Fibroblast of skin of scalp (primary cell): ENCODE results near the gene IL36G. TPM values are rescaled to one million over a fixed set of nuclear protein-coding genes. Genes with fewer than 3 reads are reported as not detected.
"Not testable (repeated sequence)": the region's sequence is repeated elsewhere in the genome, so short reads cannot be mapped to it uniquely, and the experiment has no call there.

Experiments used
- DNase-seq: peaks from one replicate; pipeline ENCODE4 v3.0.0-alpha.2; 2013
- polyA plus RNA-seq, 2 experiments: library from polyadenylated mRNA; unstranded; fragments of 120-200 nt; gene quantifications; one replicate each; pipeline ENCODE4 v1.2.1, GENCODE V29; 2013; ENCODE audit not compliant: insufficient read length in 2 of 2

Gene IL36G
- not detected for polyA plus RNA-seq (2013, experiment 1 of 2; ENCODE audit: insufficient read length)
- not detected for polyA plus RNA-seq (2013, experiment 2 of 2; ENCODE audit: insufficient read length)

DNA sequence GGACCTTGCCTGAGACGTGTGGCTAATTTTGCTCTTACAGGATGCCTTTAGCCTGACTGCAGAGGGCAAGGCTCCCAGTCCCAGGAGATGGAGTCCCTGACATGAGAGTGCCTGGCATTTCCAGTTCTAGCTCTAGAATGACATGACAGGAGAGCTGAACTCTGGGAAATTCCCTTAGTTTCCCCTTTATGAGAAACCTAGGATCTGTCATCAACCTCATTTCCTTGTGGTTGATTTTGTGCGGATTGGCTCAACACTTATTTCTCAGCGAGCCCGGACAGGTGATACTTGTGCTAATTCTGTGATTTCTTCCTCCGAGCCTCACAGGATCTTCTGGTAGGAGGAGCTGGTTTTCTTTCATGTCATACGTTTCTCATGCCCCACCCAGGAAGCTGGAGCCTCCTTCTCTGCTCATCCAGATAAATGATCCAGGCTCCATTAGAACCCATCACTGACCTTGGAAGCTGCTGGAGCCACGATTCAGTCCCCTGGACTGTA is at the start of gene IL36G:
Gene IL36G (plus strand): TSS at position 448 of the 498 bp plus-strand sequence. CDS start 633 bp downstream, outside the sequence.
- no peak for DNase-seq

DNA sequence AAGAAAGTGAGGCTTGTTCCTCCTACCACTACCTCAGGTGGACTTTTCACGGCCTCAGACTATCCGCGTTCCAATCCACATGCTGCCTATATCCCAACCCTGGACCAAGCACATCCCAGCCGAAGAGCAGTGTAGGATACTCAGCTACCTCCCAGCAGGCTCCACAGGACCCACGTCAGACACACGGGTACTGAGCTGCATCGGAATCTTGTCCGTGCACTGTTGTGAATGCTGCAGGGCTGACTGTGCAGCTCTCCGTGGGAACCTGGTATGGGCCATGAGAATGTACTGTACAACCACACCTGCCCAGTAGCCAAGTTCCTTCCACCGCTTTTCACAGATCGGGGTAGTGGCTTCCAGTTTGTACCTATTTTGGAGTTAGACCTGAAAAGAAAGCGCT is 44.5 kb upstream of the IL36G start:
- no peak for DNase-seq

DNA sequence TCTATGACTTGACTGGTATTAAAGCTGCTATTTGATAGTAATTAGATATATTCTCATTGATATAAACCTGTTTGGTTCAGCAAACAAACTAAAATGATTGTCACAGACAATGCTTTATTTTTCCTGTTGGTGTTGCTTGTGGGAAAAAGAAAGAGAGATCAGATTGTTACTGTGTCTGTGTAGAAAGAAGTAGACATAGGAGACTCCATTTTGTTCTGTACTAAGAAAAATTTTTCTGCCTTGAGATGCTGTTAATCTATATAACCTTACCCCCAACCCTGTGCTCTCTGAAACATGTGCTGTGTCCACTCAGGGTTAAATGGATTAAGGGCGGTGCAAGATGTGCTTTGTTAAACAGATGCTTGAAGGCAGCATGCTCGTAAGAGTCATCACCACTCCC is 43.7 kb upstream of the IL36G start:
- DNase-seq = not testable (repeated sequence)

DNA sequence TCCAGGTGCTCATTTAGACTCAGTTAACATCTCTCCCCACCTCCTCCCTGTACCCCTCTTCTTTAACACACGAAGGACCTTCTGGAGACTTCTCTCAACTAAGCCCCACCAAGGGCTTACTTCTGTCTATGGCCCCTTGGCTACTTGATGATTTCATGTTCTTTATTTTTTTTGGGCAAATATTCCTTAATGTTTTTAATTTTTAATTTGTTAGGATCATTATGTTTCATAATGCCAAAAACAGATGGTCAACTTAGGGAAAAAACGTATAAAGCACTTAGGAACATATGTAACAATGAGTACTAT is 40.9 kb upstream of the IL36G start:
- no peak for DNase-seq

DNA sequence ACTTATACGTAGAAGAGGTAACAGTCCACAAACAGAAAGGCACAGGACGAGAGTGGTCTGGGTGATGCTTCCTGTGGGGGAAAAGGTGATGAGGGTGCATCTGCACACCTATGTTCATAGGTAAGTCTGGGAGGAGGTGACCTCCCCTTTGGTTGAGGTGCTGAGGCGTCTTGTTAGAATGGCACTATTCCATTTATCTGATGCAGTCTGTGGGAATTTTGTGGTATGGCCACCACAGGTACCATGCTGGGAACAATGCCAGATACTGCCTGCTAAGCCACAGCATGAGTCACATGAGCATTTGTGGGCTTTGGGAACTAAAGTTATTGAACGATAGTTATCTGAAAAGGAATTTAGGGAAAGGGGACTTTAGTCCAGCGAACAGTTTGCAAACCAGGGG is 38.9 kb upstream of the IL36G start:
- DNase-seq = peak; percentile 53

DNA sequence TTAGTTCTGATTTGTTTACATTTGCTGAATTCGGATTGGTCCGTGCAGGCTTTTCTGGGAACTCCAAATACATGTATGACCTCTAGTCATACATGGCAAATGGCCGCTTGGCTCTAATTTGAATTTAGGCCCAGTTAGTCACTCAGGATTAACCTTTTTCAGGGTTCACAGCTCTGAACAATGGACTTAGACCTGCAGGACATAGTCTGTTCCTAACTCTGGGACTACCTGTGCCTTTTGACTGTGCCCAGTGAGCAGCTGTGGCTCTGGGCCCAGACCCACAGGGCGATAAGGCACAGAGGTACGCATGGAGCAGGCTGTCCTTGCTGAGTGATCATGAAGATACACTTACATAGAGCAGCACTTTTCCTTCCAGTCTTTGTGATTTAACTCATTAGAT is 38.4 kb upstream of the IL36G start:
- DNase-seq = no peak

DNA sequence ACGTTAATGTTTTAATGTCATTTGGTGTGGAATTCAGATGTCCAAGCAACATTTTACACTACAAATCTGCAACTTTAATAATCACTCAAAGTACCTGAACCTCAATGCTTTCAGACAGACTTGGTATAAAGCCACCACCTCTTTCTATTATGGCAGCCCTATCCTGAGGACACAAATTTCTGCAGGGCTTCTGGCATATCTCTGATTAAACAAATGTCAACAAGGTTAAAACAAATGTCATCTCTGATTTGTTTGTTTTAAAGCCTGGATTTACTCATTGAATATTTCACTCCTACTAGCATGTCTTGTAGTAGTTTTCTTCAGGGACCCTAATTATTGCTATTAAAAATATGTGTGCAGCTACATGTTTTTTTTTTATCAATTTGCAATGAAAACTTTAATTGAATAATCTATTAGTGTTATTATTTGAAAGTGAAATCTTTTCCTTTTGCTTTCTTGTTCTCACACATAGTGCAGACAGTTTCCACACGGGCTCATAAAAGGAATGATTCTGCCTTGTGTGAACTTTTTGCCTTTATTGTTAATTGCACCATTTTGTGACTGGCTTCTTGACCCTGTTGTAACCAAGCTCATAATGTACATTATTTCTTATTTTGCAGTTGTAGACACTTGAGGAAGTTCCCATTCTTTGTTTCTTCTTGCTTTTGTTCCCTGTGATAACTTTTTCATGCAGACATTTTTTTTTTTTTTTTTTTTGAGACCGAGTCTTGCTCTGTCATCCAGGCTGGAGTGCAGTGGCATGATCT is 36.8 kb upstream of the IL36G start:
- DNase-seq = no peak

DNA sequence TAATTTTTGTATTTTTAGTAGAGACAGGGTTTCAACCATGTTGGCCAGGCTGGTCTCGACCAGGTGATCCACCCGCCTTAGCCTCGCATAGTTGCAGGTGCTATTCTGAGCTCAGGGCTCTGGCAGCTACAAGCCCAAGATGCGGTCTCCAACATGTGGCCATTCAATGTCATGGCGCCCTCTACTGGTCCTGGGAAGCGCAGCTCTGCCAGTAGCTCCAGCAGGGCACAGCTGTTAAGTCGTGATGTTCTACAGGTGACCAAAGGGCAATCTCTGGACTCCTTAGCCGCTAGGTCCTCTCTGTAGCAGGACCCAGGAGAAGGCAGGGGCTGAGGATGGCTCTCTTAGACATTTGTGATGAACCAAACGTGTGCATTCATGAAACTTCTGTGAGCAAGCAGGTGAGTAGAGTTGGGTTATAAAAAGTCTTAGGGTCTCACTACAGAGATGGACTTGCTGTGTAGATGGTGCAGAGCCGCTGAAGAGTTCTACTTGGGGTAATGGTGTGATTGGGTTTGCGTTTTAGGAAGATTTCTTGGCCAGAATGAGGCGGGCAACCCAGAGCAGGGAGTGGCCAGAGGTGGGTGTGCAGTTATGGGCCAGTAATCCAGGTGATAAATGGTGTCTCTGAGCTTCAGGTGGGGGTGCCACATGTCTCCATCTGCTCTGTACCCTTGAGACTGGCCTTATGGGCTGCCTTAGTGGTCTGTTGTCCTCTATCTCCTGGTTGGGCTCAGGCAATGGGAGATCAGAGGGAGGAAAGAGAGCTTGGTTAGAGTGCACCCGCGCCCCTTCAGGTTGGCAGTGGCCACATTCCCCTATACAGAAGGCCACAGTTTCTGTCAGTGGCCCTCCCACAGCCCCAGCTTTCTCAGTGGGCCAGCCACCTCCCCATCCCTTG is 35.8 kb upstream of the IL36G start:
- peak; percentile 73 for DNase-seq

DNA sequence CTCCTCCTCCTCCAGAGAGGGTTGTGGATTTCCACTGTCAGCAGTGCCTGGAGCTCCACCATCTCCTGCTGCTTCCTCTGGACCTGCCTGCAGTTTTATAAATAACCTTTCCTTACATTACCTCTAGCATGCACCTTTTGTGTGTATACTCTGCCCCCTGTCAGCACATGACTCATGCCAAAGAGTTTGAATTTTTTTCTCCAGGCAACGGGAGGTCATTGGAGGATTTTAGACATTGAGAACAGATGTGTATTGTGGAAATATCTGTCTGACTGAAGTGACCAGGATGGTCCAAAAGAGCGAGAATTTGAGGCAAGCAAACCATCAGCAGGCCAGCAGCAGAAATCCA is 35.2 kb upstream of the IL36G start:
- DNase-seq = no peak

DNA sequence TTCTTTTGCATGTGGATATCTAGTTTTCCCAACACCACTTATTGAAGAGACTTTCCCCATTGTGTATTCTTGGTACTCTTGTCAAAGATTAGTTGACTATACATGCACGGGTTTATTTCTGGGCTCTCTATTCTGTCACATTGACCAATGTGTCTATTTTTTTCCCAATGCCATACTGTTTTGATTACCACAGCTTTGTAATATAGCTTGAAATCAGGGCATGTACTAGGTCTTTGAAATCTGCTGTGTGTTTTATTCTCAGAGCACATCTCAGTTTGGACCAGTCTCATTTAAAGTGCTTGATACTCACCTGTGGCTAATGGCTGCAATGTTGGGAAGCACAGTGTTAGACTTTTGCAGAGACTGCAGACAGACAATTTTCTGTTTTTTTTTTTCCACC is 32.8 kb upstream of the IL36G start:
- DNase-seq = no peak

DNA sequence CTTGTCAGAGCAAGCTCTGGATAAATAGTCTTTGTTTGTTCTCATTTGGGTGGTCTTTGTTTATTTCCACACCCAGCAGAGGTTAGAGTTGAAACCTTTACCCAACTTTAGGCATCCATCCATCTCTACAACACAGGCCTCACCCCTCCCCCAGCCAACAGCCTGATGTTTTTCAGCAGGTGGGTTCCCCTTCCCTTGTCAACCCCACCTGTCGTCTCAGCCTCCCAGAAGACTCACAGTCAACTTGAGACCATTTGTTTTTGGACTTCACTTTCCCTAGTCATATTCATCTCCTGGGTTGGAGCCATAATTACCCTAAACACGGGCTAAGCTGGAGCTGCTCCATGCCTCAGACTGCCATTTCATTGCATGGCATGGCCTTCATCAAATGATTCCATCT is 31.7 kb upstream of the IL36G start:
- no peak for DNase-seq

DNA sequence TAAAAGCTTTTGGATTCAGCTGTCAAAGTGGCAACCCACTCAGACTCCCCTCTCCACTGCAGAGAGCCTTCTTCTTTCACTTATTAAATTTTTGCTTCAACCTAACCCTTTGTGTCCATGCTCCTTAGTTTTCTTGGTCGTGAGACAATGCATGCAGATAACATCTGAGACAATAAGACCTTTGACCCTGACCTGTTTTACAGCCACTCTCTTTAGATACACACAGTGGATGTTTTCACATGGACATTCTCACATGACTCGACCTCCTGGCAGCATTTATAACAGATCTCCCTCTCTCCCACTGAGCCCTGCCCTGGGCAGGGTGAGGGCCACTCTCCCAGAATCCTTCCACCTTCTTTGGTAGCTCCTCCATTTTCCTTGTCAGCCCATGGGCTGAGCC is 30.4 kb upstream of the IL36G start:
- DNase-seq = no peak

DNA sequence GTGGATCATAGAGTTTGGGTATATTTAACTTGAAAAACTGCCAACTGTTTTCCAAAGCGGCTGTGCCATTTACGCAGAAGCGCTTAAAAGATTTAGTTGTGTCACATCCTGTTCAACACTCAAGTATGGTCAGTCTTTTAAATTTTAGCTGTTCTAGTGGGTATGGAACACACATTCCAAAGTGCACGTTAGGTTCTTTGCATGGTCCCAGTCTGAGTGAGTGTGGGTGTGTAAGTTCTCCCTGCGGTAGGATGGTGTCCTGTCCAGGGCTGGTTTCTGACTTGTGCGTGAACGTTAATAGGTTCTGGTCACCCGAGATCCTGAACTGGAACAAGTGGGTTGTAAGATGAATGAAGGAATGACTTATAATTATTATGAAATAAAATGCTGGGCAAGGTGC is 28.4 kb upstream of the IL36G start:
- no peak for DNase-seq

DNA sequence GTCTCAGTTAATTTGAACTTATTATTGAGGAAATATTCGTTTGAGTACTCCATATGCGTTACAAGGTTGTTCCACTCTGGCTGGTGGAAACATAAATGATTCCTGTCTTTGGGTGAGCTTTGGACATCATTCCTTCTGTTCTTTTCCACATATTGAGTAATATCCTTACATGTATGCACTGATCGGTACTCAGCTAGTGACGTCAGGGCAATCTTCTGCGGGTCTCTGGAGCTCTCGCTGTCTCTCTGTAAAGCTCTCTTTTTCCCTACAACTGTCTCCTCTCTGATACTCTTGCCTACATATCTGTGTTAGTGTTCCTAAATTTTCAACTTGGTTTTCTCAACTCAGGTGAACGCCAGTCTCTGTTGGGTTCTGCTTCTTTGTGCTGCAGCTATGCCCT is 23.4 kb upstream of the IL36G start:
- DNase-seq = no peak

DNA sequence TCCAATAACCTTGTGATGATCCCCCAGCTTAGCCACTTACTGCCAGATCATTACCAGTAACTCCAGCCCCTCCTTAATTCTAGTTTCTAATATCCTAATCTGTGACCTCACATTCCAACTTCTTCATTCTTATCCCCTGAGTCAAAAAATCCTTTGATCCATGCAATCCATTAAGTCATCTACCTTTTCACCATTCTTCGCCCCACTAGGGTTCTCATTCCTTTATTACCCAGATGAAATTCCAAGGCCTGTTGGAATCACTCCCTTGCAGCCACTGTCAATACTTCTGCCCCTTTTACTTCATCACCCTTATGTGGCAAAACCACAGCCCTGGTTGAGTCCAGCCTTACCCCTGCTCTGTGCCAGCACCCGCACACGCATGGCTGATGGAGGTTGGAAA is 20.3 kb upstream of the IL36G start:
- no peak for DNase-seq

DNA sequence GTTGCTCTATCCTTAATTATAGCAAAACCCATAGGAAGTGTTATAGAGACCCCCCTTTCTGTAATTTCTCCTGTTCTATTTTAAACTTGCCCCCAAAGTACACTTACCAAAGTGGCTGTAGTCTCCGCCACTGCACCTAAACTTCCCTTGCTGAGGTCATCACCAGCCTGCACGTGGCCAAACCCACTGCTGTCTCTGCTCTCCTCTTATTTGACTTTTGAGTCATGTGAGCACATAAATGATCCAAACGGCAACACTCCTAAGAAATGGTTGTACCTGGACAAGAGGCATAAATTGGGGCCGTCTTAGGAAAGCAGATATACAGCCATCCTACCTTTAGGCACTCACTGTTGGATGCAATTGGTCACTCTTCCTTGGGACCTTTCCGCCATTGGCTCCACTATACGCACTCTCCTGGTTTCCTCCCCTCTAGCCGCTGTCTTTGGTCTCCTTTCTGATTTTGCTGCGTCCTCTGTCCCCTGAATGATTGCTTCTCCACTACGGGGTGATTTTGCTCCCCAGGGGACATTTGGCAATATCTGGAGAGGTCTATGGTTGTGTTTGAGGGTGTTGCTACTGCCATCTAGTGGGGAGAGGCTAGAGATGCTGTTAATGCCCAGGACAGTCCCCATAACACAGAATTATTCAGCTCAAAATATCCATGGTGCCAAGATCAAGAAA is 19.2 kb upstream of the IL36G start:
- peak; percentile 72 for DNase-seq

DNA sequence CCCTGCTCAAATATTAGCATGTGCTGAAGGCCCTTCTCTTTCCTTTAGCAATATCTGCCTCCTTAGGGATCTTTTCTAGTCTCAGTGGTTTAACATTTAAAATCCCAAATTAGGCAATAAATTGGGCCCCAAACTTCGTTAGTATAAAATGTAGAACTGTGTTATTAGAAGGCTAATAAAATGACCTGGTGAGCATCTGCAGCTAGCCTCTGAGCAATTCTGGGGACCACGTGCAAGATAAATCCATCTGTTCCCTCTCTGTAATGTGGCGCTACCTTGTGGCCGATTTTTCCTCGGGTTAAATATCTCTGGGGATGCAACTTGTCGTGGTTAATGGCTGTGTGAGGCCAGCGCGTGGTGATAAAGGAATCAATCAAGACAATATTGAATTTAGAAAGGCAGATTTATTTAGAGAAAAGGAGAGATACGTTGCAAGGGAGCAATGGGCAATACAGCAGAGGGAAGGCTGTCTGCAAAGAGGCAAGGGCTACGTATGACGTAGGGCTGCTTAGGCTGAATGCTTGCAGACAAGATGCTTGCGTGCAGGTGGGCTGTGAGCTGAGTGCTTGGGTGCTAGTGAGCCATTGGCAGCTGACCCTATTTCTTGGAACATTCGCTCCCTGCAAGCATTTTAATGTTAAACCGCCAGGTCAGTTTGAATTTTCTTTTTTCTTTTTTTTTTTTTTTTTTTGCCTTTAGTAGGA is 18.5 kb upstream of the IL36G start:
- DNase-seq = no peak

DNA sequence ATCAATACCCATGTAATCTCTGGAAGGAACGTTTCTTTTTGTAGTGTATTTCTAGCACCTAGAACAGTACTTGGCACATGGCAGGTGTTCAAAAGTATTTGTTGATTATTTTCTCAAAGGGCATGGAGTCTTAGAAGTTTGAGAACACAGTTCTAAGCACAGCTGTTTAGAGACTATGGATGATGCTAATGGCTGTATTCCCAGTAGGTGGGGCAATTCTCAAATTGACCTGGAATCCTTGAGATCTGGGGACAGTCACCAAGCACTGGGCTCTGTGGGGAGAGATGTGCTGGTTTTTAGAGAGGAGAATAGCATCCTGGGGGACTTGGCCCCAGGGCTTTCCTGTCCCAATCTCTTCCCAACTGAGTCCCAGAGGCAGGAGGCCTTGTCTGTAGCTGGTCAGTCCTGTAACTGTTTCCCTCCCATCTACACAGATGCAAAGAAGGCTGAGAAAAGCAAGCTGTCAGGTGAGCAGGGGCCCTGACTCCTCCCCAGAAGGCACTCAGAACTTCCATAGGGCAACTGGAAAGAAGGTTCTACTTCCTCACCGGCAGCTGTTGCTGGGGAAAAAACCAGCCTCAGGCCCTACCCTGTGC is 17.5 kb upstream of the IL36G start:
- no peak for DNase-seq

DNA sequence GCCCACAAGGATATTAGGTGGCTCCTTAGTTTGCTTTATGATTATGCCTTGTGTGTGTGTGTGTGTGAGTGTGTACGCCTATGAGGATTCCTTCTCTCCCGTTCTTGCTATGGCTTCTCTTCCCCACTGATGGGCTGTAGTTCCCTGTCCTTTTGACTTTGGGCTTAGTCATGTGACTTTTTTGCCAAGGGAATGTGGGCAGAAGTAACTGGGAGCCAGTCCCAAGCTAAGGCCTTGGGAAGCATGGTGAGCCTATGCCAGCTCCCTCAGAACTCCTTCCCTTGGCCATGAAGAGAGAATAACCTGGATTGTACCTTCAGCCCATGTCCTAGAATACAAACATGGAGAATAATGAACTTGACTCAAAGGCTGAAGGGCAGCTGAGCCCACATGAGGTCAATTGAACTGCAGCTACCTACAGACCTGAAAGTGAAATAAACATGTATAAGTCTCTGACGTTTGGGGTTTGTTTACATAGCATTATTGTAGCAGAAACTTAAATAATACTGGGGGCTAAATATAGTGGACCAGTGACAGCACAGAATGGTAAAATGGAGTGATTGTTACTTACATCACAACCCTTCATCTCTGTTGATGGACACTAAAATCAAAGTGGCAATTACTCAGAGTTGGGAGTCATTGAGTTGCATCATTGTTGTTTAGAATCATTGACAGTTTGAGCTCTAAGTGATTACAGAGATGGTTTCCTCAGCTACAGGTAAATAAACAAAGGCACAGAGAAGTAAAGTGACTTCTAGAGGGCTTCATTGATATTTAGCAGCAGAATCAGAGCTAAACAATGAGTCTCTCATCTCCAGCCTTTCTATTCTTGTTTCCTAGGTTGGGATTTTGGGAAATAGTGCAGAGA is 15.3 kb upstream of the IL36G start:
- no peak for DNase-seq

DNA sequence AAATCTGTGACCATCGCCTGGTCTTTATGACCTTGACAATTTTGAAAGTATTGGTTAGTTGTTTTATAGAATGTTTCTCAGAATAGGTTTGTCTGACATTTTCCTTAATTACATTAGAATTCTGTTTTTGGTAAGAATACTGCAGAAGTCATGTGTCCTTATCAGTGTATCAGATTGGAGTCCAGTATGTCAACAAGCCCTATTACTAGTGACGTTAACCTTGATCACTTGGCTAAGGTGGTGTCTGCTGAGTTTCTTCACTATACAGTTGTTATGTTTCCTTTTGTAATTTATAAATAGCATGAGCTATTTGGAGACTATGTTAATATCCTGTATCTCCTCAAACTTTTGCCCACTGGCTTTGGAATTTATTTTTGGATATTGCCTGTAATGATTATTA is 10.8 kb upstream of the IL36G start:
- no peak for DNase-seq

DNA sequence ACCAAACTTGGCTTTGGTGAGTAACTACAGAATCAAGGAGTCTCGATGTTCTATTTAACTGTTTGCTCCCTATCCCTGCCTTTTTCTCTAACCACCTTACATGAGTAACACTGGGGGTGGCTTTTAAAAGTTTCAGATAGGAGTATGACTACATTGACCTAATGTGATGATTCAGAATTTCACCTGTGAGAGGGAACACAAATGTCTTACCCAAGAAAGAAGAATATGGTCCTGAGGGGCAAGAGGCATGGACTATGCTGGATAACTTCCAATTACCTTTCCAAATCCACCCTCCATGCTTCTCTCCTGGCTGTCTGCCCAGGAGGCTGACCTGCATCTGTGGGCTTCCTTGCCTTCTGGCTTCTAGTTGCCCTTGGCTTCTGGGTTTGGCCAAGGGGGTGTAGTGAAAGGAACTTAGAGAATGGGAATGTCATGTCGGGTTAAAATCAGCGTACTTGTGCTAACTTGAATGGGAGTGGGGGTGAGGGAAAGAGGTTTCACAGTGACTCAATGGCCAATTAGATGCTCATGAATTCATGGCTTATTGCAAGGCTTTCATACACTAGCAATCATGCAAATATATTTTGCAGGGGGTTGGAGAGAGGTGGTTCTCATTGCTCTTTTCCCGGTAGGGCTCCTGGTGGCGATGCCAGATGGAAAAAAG is 5.3 kb upstream of the IL36G start:
- DNase-seq = no peak
